GM21526 (cell line): ENCODE data around the gene ACOX2.

Experiments used
- ATAC-seq: cut with Tn5 transposase; IDR thresholded peaks from one replicate; pipeline ENCODE4 v1.9.1; 2021; ENCODE audit warnings: moderate library complexity; ENCODE audit not compliant: unreplicated experiment, low FRiP score

The ACOX2 gene

GRCh38 chr3:58536501-58537411, at the start of gene ACOX2:
Gene ACOX2, minus strand, starts transcription at chr3:58537190. Its CDS starts 2,084 bp downstream, at chr3:58535106.
- no peak for ATAC-seq

- no peak for ATAC-seq
Observed at GRCh38 chr3:58585994-58586393, 49.0 kb upstream of the ACOX2 start.

GRCh38 chr3:58585005-58585786, 48.2 kb upstream of the ACOX2 start:
- ATAC-seq = no peak

- no peak for ATAC-seq
Observed at GRCh38 chr3:58584690-58585004, 47.7 kb upstream of the ACOX2 start.

GRCh38 chr3:58581328-58582091, 44.5 kb upstream of the ACOX2 start:
- no peak for ATAC-seq

GRCh38 chr3:58580826-58581327, 43.9 kb upstream of the ACOX2 start:
- ATAC-seq = no peak

GRCh38 chr3:58578873-58579272, 41.9 kb upstream of the ACOX2 start:
- no peak for ATAC-seq

- no peak for ATAC-seq
Observed at GRCh38 chr3:58577269-58577821, 40.4 kb upstream of the ACOX2 start, which contains the start of gene FAM107A. Gene FAM107A, minus strand, starts transcription at chr3:58577391. Its CDS starts 7,531 bp downstream, at chr3:58569860.

- ATAC-seq = no peak
Observed at GRCh38 chr3:58576716-58577115, 39.7 kb upstream of the ACOX2 start.

- ATAC-seq = no peak
Observed at GRCh38 chr3:58575971-58576652, 39.1 kb upstream of the ACOX2 start.

- no peak for ATAC-seq
Observed at GRCh38 chr3:58574682-58575081, 37.7 kb upstream of the ACOX2 start.

GRCh38 chr3:58574106-58574505, 37.1 kb upstream of the ACOX2 start:
- no peak for ATAC-seq

GRCh38 chr3:58573640-58574039, 36.6 kb upstream of the ACOX2 start:
- ATAC-seq = no peak

- ATAC-seq = no peak
Observed at GRCh38 chr3:58572634-58573230, 35.7 kb upstream of the ACOX2 start.

- no peak for ATAC-seq
Observed at GRCh38 chr3:58572013-58572633, 35.1 kb upstream of the ACOX2 start.

- ATAC-seq = no peak
Observed at GRCh38 chr3:58570851-58571250, 33.9 kb upstream of the ACOX2 start.

- no peak for ATAC-seq
Observed at GRCh38 chr3:58569287-58570001, 32.5 kb upstream of the ACOX2 start.

- ATAC-seq = no peak
Observed at GRCh38 chr3:58568572-58569286, 31.7 kb upstream of the ACOX2 start.
